ENCODE measurements around the gene TRIM5. TPM values are rescaled to one million over a fixed set of nuclear protein-coding genes. Genes with fewer than 3 reads are reported as not detected.
"Not testable (repeated sequence)": the region's sequence is repeated elsewhere in the genome, so short reads cannot be mapped to it uniquely, and the experiment has no call there.

Gene TRIM5
- total RNA-seq, 1 donor from 2014 or later = 28.5 TPM

DNA sequence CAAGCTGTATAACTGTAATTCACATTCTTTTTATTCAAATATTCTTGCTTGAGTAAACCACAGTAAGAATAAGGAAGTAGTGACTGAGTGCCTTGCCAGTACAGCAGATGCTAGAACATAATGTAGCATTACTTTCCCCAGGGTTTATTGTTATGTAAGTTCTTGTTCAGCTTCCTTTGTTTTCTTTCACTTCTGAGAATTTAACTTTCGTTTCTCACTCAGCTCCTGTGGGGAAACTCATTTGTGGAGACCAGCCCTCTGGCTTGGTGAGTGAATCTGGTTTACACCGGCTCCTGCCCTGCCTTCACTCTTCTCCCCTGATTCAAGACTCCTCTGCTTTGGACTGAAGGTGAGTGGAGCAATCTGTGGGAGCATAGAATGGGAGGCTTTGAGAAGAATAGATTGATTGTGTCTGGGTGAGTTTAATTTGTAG is 4.7 kb upstream of the TRIM5 start, which contains the start of gene TRIM22:
TSS of gene TRIM22 (plus strand) at position 240 of the 433 bp plus-strand sequence. CDS start 6,443 bp downstream, outside the sequence.
- peak within 1 kb of the TSS; percentile 55 for H3K4me3 ChIP-seq (ENCODE audit: low read depth, low read length)
- TF ChIP-seq, protein P1, sequence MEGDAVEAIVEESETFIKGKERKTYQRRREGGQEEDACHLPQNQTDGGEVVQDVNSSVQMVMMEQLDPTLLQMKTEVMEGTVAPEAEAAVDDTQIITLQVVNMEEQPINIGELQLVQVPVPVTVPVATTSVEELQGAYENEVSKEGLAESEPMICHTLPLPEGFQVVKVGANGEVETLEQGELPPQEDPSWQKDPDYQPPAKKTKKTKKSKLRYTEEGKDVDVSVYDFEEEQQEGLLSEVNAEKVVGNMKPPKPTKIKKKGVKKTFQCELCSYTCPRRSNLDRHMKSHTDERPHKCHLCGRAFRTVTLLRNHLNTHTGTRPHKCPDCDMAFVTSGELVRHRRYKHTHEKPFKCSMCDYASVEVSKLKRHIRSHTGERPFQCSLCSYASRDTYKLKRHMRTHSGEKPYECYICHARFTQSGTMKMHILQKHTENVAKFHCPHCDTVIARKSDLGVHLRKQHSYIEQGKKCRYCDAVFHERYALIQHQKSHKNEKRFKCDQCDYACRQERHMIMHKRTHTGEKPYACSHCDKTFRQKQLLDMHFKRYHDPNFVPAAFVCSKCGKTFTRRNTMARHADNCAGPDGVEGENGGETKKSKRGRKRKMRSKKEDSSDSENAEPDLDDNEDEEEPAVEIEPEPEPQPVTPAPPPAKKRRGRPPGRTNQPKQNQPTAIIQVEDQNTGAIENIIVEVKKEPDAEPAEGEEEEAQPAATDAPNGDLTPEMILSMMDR (conservative IDR thresholded peaks at IDR 0.05; ENCODE audit: low read depth, low read length) = no peak
- DNase-seq (ENCODE audit: low read depth) = peak; percentile 56

DNA sequence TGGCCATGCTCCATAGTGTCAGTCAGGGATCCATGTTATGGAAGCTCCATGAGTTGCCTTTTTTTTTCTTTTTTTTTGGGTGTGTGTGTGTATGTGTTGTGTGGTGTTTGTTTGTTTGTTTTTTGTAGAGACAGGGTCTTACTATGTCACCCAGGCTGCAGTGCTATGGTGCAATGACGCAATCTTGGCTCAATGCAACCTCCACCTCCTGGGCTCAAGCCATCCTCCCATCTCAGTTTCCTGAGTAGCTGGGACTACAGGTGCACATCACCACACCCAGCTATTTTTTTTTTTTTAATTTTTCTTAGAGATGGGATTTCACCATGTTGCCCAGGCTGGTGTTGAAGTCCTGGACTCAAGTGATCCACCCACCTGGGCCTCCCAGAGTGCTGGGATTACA is 3.6 kb upstream of the TRIM5 start:
- TF ChIP-seq, protein P1 (conservative IDR thresholded peaks at IDR 0.05; ENCODE audit: low read depth, low read length) = no peak
- no peak overlapping the region for H3K4me3 ChIP-seq (ENCODE audit: low read depth, low read length)
- DNase-seq (ENCODE audit: low read depth) = no peak

DNA sequence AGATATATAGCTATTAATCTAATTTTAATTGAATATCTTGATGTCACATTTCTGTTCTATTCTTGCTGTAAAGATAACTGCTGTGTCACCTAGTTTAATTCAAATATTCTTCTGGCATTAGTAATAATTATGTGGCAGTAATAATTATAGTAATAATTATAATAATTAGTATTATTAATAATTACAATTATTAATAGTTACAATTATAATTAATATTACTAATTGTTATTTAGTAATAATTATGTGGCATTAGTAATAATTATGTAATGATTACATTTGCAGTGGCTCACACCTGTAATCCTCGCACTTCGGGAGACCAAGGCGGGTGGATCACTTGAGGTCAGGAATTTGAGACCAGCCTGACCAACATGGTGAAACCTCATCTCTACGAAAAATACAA is 1.6 kb upstream of the TRIM5 start:
- no peak for DNase-seq (ENCODE audit: low read depth)
- TF ChIP-seq, protein P1 (conservative IDR thresholded peaks at IDR 0.05; ENCODE audit: low read depth, low read length) = no peak

DNA sequence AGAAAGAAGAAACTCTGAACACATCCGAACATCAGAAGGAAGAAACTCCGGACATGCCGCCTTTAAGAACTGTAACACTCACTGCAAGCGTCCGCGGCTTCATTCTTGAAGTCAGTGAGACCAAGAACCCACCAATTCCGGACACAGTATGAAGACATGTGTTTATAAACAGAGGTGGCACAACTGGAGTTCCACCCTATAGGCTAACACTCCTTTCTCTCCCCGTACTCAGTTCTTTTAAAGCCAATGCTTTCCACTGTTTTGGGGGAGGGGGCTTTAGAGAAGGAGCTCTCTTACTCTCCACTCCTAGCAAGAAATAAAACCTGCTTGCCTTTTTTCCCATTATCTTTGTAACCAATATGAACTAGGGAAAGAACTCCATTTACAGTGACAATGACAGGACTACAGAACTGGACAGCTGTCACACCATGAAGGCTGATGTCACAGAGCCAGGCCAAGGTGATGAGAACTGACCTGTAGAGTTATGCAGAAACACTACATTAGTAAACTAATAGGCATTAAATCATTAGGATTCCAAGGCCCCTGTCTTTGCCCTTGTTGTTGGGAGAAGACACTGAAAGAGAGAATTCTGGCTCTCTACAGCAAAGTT is 733 bp downstream of the TRIM5 start:
- TF ChIP-seq, protein P1 (conservative IDR thresholded peaks at IDR 0.05; ENCODE audit: low read depth, low read length) = no peak
- no peak for DNase-seq (ENCODE audit: low read depth)

More for the DNA sequence above, 1.6 kb upstream of the TRIM5 start:
- H3K4me3 ChIP-seq (ENCODE audit: low read depth, low read length) = no peak overlapping the region

DNA sequence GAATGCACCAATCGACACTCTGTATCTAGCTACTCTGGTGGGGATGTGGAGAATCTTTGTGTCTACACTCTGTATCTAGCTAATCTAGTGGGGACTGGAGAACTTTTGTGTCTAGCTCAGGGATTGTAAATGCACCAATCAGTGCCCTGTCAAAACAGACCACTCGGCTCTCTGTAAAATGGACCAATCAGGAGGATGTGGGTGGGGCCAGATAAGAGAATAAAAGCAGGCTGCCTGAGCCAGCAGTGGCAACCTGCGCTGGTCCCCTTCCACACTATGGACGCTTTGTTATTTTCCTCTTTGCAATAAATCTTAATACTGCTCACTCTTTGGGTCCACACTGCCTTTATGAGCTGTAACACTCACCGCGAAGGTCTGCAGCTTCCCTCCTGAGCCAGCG is 1.3 kb downstream of the TRIM5 start:
- DNase-seq (ENCODE audit: low read depth) = not testable (repeated sequence)
- peak overlapping the region; percentile 53 for H3K4me3 ChIP-seq (ENCODE audit: low read depth, low read length)

More for the DNA sequence above, 733 bp downstream of the TRIM5 start:
- peak overlapping the region; percentile 53 for H3K4me3 ChIP-seq (ENCODE audit: low read depth, low read length)

DNA sequence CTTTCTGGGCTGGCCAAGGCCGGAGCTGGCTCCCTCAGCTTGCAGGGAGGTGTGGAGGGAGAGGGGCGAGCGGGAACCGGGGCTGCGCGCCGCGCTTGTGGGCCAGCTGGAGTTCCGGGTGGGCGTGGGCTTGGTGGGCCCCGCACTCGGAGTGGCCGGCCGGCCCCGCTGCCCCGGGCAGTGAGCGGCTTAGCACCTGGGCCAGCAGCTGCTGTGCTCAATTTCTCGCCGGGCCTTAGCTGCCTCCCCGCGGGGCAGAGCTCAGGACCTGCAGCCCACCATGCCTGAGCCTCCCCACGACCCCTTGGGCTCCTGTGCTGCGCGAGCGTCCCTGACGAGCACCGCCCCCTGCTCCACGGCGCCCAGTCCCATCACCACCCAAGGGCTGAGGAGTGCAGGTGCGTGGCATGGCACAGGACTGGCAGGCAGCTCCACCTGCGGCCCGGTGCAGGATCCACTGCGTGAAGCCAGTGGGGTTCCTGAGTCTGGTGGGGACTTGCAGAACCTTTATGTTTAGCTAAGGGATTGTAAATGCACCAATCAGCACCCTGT is 1.9 kb downstream of the TRIM5 start:
- H3K4me3 ChIP-seq (ENCODE audit: low read depth, low read length); DNase-seq (ENCODE audit: low read depth): not testable (repeated sequence)

DNA sequence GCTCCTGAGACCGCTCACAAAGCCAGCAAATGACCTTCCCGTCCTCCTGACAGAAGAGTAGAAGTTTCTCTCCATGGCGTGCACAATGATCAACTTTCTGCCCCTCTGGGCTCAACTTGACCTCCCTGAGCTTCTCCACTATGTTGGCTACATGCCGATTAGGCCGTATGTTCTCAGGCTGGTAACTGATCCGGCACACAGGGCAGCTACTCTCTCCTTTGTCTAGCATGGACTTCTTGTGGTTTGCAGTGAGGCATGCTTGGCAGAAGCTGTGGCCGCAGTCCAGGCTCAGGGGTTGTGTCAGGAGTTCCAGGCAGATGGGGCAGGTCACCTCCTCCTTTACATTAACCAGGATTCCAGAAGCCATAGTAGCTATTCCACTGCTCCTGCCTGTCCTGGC is 5.1 kb downstream of the TRIM5 start:
- no peak for DNase-seq (ENCODE audit: low read depth)
- no peak overlapping the region for H3K4me3 ChIP-seq (ENCODE audit: low read depth, low read length)
- TF ChIP-seq, protein P1 (conservative IDR thresholded peaks at IDR 0.05; ENCODE audit: low read depth, low read length) = no peak

DNA sequence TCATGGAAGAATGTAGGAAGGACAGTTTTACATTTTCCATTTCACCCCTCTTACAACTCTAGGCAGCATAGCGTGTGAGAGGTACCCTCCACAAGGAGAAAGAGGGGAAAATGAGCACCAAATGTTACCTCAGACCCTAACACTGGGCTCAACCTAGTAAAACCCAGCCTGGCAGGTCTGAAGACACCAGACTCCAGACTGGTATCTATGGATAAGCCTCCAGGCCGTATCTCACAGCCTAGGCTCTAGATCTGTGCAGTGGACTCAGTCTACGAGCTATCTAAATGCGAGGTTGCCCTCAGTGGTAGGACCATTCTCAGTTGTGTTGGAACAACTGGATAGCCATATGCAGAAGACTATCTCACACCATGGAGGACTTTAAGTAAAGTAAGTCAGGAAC is 10.5 kb downstream of the TRIM5 start:
- no peak overlapping the region for H3K4me3 ChIP-seq (ENCODE audit: low read depth, low read length)
- no peak for DNase-seq (ENCODE audit: low read depth)
- TF ChIP-seq, protein P1 (conservative IDR thresholded peaks at IDR 0.05; ENCODE audit: low read depth, low read length) = no peak
